ENCODE data around the gene P2RY2.
"Not testable (repeated sequence)": the region's sequence is repeated elsewhere in the genome, so short reads cannot be mapped to it uniquely, and the experiment has no call there.

P2RY2 gene

DNA sequence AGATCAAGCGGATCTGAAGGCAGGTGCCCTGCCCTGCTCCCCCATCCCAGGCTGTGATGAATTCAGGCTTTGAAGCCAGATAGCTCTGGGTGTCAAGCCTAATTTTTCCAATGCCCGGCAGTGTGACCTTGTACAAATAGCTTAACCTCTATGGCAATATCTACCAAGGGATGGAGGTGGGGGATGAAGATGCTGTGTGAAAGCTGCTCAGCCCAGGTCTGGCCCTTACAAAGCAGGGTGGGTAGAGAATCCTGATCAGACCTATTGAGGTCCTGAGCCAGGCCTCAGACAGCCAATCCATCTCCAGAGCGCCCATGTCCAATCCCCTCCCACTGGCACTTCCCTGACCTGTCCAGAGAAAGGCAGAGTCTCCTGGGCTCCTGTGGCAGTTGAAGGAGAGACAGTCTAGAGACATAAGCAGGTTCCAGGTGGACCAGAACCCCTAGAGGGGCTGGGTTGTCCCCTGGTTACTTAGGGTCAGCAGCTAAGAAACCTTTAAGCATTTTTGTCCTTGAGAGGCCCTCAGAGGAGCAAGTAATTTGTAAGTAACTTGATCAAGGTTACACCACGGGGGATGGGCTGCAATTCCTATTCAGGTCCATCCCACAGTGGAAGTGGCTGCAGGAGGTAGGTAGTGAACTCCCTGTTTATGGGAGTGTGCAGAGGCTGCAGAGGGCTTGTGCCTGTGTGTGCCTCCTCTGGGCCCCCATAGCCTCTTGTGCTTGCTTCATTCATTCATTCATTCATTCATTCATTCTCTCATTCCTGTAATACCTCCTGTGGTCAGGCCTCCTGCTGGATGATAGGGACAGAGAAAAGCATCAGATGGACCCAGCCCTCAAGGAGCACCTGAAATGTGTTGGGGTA lies 10.4 kb downstream of the P2RY2 start:
- DNase-seq = no peak

- no peak for DNase-seq
Measured at GRCh38 chr11:73229321-73229895, 11.3 kb downstream of the P2RY2 start.

- DNase-seq = no peak
Measured at GRCh38 chr11:73229896-73230875, 12.1 kb downstream of the P2RY2 start.

DNA sequence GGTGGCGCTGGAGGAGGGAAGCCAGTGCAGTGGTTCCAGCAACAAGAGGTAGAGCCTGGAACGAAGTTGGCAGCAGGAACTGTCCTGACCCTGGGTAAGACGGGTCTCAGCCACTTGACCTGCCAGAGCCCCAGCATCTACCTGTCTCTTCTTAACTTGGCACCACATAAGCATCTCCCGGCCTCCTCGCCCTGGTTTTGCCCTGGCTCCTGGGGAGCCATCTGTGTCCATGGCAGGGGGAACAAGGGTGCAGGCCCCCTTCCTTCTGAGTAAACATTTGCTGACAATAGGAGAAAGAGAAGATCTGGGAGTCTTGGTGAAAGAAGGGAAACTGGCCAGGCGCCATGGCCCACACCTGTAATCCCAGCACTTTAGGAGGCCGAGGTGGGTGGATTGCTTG lies 12.8 kb downstream of the P2RY2 start:
- DNase-seq = no peak

DNA sequence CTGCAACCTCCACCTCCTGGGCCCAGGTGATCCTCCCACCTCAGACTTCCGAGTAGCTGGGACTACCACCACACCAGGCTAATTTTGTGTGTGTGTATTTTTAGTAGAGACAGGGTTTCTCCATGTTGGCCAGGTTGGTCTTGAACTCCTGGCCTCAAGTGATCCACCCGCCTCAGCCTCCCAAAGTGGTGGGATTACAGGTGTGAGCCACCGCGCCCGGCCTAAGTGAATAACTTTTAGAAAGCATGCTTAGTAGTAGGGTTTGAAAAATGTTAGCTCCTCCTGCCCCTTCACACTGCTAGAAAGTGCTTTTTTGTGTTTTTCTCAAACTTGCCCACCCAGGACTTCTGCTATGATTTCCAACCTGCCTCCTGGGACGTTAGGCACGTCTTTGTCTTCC lies 14.4 kb downstream of the P2RY2 start:
- DNase-seq = not testable (repeated sequence)

GRCh38 chr11:73233211-73233610 lies 15.1 kb downstream of the P2RY2 start:
- no peak for DNase-seq

DNA sequence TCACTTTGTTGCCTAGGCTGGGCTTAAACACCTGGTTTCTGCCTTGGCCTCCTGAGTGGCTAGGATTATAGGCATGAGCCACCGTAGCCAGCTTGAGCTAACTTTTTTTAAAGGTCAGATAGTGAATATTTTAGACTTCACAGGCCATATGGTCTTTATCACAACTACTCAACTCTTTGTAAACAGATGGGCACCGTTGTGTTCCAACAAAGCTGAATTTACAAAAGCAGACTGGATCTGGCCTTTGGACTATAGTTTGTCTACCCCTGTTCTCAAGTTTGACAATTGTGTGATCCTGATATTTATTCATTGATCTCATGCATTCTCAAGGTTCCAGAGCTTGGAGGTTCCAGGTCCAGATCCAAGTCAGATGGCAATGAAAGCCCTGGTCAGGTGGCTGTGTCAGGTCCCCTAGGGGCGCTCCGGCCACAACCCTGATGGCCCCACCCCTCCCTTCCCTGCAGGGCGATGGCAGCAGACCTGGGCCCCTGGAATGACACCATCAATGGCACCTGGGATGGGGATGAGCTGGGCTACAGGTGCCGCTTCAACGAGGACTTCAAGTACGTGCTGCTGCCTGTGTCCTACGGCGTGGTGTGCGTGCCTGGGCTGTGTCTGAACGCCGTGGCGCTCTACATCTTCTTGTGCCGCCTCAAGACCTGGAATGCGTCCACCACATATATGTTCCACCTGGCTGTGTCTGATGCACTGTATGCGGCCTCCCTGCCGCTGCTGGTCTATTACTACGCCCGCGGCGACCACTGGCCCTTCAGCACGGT lies 15.8 kb downstream of the P2RY2 start:
- no peak for DNase-seq

GRCh38 chr11:73234471-73235181 lies 16.5 kb downstream of the P2RY2 start:
- no peak for DNase-seq

GRCh38 chr11:73235236-73235786 lies 17.2 kb downstream of the P2RY2 start:
- no peak for DNase-seq

- no peak for DNase-seq
Measured at GRCh38 chr11:73236205-73236765, 18.2 kb downstream of the P2RY2 start.

- no peak for DNase-seq
Measured at GRCh38 chr11:73236854-73237253, 18.8 kb downstream of the P2RY2 start.

GRCh38 chr11:73237471-73238290 lies 19.6 kb downstream of the P2RY2 start:
- DNase-seq = no peak

DNA sequence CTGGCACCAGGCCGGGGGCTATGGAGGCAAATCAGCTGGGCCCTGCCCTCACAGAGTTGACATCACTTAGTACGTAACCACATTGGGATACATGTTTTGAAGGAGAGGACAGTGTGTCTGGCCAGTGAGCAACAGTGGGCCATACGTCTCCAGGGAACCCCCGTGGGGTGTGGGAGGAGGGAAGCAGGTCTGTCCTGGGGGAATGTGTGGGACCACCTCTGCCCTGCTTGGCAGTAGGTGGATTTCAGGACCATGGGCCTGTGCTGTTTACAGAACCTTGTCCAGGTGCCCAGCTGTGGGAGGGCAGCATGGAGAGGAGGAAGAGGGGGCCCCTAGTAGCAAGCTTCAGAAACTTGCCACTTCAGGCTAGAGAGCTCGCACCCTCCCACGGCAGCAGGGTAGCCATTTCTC lies 21.0 kb downstream of the P2RY2 start:
- no peak for DNase-seq

DNA sequence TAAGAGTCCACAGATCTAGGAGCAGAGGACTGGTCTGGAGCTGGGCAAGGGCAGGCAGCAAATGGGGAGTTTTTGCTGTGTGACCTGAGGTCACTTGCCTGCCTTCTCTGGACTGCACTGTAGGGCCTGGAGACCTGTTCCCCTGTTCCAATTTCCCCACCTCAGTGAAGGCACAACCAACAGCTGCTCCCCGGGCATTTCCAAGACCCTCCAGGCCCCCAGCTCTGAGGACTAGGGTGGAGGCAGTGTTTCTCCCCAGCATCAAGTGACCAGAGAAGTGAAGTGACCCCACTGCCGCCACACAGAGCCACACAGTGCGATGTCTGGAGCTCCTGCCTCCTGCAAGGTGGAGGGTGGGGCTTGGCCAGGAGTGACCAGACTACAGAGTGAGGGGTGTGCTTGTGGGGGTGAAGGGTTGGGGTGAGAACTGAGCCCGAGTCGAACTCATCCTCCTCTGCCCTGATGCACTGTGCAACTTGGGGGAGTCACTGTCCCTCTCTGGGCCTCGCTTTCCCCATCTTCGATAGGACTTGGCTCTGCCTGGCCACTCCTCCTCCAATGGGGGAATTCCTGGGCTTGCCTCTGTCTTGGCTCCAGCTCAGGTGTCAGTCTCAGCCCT lies 21.6 kb downstream of the P2RY2 start:
- DNase-seq = no peak

GRCh38 chr11:73240190-73240781 lies 22.2 kb downstream of the P2RY2 start:
- no peak for DNase-seq

DNA sequence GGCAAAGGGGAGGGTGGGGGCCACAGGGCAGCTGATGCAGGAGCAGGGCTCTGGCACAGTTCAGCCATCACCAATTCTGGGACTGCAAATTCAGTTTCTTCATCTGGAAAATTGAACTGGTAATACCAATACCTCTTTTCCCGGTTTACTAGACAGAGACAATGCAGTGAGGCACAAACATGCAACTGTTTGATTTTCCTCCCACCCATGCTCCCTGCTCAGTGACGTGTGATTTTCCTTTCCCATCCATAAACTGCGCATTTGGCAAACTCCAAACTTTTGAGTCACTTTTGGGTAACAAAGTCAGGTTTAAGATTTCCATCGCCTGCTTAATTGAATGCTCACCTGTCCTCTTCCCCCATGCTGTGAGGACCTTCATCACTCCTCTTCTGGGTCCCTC lies 23.2 kb downstream of the P2RY2 start:
- DNase-seq = no peak

GRCh38 chr11:73242251-73243092 lies 24.4 kb downstream of the P2RY2 start:
- peak; percentile 78 for DNase-seq

DNA sequence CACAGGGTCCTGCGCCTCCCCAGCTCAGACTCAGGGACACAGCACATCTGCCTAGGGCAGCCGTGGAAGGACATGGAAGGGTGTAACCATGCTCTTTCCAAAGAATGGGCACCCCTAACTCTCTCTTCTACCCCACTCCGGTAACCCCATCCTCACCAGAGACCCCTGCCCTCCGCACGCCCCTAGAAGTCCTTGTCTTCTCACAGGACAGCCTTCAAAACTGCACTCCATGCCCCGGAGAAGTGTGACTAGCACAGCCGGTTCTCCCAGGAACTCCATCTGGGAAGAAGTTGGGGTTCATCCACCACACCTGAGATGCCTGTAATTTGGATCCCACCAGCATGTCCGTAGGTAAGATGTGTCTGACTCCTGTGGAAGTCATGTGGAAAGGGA lies 25.0 kb downstream of the P2RY2 start:
- no peak for DNase-seq
